Posterior cingulate gyrus (tissue), 11 donors: ENCODE data around the gene VPS51.

ENCODE experiments used
- DNase-seq, 10 donors: peaks; one replicate each; pipeline versions ENCODE4 v3.0.0 to v3.0.0-alpha.2; 2020 to 2021; ENCODE audit warnings: mixed read lengths in 3 of 10
- intact Hi-C: fragments of 100-400 bp; cut with DNase I; formaldehyde crosslinking; loops from one replicate; pipeline ENCODE4 v1.15.1; 2023

VPS51 gene

DNA sequence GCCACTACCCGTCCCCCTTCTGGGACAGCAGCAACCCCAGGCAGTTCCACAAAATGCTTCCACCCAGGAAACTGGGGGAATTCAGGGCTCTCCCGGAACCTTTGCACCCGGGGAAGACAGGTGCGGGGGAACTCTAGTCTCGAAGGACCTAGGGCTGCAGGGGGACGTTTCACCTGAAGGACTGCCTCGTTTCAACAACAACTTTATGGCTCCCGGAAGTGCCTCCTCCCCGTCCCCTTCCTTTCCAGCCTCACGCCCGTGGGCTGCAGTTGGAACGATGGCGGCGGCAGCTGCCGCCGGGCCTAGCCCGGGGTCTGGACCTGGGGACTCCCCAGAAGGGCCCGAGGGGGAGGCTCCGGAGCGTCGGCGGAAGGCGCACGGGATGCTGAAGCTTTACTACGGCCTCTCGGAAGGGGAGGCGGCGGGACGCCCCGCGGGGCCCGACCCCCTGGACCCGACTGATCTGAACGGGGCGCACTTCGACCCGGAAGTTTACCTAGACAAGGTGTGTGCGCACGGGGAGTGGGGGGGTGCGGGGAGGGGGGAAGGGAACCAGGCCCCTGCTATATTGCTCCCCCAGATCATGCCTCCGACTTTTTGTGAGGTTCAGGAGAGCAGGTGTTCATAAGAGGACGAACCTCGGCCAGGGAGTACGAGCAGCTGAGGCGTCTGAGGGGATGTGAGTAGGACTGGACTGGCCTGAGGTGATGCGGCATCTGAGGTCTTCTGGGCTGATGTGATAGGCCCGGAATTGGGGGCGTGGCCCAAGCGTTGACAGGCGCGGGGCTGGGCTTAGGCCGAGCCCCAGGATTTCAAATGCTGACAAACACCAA, at the start of gene VPS51:
Gene VPS51, plus strand, starts transcription at position 241 of the 833 bp plus-strand sequence. Its CDS starts 37 bp downstream, at position 278.
- intact Hi-C loops: loop anchor here (5.0 kb wide), 1 partner anchor 69 kb away; the partner anchor contains the start of gene SNX15
- DNase-seq: peak; percentile 79 to 98 (median 84)

DNA sequence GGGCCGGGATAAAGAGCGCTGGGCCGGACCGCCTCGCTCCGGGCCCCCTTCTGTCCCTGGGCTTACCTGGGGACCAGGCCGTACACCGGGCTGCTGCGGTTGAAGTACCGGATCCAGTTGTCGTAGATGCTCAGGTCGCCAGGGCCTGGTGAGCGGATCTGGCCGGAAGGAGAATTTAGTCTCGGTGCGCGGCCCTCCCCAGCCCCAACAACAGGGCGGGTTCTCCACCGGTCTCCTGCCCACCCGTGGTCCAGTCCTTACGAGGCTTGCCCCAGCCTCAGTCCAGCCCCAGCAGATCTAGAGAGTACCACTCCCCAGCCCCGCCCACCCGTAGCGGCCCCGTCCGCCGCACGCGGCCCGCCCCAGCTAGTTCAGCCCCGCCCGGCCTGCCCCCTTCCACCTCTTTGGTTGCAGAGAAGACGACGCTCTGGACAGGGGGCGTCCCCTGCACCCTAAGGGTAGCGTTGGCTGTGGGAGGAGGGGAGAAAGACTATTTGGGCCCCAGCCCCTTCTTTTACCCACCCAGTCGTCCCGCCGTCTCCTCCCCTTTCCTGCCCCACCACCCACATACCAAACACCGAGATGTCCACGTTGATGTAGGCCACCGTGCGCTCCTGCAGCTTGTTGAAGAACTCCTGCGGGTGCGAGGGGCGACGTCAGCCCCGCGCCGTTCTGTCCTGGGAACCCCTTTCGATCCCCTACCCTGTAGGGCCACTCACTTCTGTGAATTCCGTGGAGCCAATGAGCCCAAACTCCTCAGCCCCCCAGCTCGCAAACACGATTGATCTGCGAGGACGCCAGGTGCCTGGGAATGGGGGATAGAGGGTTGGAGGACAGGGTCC, 48.2 kb upstream of the VPS51 start:
- intact Hi-C loops: no loop called here
- no peak for DNase-seq

GRCh38 chr11:65051398-65051858, 44.6 kb upstream of the VPS51 start:
- intact Hi-C loops: no loop called here
- no peak for DNase-seq

DNA sequence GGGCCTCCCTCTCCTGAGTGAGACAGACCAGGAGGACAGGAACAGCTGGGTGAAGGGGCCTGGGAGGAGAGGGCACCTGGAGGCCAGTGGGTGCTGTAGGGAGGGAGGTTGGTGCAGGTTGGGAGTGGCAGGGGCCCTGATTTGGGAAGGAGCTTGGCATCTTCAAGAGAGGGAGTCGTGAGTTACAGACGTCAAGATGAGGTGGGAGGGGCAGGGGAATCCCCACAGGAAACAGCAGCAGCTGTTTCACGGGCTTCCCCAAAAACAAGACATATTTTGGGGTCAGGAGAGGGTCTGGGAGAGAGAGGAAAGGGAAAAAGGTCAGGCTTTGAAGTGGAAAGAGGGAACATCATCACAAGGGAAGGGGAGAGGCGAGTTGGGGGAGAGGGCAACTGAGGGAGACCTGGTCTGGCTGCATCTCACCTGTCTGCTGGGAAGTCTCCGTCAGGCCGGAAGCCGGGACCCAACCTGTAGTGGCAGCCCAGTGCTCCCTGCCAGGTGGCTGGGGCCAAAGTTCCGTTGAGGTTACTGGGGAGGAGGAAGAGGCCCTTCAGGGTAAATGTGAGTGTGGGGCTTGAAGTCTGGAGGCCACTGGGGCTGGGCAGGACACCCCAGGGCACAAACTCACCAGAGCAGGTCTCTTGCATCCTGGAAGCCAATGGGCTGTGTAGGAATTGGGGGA, 42.0 kb upstream of the VPS51 start:
- intact Hi-C loops: no loop called here
- no peak for DNase-seq

GRCh38 chr11:65055538-65055937, 40.5 kb upstream of the VPS51 start:
- no peak for DNase-seq
- intact Hi-C loops: no loop called here

DNA sequence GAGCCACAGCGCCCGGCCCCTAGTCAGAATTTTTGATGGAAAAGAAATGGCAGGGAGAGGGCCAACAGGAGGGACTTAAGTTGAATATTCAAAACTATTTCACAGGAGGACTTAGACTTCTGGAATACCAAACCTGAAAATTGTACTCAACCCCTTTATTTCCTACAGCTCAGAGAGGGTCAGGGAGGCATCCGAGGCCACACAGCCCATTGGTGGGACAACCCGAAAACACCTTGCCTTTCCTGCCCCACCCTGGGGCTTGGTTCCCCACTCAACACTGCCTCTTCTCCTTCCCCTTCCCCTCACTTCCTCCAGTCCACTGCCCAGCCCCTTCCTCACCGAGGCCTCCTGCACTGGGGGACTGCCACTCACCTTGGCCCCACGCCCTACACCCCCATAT, 39.0 kb upstream of the VPS51 start:
- DNase-seq: no peak
- intact Hi-C loops: no loop called here

GRCh38 chr11:65057526-65057925, 38.5 kb upstream of the VPS51 start:
- intact Hi-C loops: no loop called here

DNA sequence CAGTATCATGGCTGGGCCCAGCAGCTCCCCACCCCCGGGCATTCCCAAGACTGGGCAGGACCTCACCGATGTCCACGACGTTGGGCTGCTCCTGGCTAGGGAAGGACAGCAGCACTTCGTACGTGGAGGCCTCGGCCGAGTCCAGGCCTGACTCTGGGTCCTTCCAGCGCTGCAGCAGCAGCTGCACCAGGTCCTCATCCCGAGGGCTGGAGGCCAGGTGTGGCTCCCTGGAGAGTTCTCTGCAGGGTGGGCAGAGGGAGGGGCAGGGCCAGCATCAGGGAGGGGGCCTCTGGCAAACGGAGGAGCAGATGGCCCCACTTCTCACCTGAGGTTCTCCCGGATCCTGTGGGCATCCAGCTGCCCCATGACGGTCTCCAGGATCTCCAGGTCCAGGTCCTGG, 38.0 kb upstream of the VPS51 start:
- no peak for DNase-seq
- intact Hi-C loops: no loop called here

More at GRCh38 chr11:65057526-65057925, 38.5 kb upstream of the VPS51 start:
- no peak for DNase-seq

- intact Hi-C loops: no loop called here
- DNase-seq: no peak
Observed at GRCh38 chr11:65058419-65059054, 37.5 kb upstream of the VPS51 start, which contains the start of gene NAALADL1. Gene NAALADL1 (minus strand): TSS chr11:65058553. CDS start chr11:65058521, 32 bp downstream.

DNA sequence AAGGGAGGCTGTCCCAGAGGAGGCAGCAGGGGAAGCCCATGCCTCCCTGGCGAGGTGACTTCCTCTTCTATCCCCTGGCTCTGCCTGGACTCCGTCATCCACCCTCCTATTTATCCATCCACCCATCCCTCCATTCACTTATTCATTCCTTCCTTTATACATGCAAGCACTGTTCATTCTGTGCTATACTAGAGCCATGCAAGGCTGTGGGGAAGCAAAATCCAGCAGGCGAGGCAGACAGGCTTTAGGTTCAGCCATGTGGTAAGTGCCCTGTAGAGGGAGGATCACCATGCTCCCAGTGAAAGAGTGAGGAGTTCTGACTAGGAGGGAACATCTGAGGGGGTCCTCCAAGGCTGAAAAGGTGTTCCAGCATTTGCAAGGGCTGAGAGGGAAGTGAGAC, 36.5 kb upstream of the VPS51 start:
- intact Hi-C loops: no loop called here
- DNase-seq: no peak

GRCh38 chr11:65059959-65060824, 35.8 kb upstream of the VPS51 start:
- DNase-seq: no peak
- intact Hi-C loops: no loop called here

DNA sequence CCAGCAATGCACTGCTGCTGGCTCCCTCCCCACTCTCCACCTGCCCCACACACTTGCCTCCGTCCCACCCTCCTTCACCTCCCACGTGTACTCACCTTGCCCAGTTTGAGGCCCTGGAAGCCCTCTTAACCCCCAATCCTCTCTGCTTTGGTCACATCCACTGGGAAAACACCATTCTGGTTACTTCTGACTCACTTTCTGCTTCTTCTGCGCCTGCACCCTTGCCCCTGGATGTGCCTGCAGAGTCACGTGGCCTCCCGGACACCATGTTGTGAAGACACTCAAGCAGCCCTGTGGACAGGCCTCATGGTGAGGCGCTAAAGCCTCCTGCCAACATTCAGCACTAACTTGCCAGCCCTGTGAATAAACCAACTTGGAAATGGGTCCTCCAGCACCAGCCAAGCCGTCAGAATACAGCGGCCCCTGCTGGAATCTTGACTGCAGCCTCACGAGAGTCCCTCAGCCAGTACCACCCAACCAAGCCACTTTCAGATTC, 35.1 kb upstream of the VPS51 start:
- no peak for DNase-seq
- intact Hi-C loops: no loop called here

DNA sequence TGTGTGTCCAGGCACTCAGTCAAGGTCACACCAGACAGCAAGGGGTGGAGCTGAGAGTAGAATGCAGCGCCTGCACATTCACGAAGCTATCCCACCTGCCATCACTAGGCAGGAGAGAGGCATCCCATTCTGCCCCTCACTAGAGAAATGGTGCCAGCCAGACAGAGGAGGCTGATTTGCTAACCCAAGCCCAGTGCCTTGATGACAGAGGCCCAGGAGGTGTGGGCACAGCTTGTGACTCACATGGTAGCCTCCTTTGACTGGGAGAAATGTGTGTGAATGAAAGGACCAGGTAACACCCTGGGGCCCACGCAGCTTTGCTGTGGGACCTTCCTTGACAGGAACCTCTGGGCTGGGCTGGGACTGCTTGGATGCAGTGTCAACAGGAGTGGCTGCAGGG, 32.5 kb upstream of the VPS51 start:
- no peak for DNase-seq
- intact Hi-C loops: no loop called here

GRCh38 chr11:65064847-65065240, 31.2 kb upstream of the VPS51 start:
- intact Hi-C loops: no loop called here
- DNase-seq: no peak

GRCh38 chr11:65065851-65066250, 30.2 kb upstream of the VPS51 start:
- no peak for DNase-seq
- intact Hi-C loops: no loop called here

DNA sequence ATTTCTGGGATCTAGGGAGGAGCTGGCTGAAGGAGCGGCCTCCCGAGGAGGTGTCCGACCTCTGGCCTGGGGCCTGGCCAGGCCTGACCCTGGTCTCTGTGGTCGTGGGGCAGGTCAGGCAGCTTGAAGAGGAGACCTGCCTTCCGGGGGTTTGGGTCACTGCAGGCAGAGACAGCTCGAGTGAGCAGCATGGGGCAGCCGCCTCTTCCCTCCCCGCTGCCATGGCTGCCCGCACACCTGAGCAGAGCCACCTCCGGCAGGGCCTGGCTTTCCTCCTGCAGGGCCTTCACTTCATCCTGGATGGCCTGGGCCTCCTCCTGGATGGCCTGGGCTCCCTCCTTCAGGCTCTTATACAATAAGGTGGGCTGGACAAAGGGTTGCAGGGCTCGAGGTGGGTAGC, 29.7 kb upstream of the VPS51 start:
- DNase-seq: no peak
- intact Hi-C loops: no loop called here

DNA sequence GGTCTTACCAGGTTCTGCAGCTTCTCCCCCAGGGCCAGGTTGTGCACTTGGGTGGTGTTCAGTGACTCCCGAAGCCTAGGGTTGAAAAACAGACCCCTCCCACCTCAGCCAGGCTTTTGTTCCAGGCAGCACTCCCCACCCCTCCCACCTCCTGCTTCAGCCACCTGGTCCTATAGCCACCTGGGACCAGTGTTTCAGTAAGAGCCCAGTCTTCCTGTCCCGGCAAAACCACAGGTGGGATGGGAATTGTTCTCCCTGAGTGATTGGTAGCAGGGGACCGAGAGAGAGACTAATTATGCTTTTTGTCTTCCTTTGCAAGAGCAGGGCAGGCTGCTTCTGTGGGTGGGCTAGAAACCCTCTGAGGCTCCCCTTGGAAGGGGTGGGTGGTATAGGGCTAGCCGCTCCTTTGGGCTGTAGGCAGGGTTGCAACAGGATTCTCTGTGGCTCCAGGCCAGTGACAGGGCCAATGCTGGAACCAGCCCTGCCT, 29.2 kb upstream of the VPS51 start:
- DNase-seq: no peak
- intact Hi-C loops: no loop called here

DNA sequence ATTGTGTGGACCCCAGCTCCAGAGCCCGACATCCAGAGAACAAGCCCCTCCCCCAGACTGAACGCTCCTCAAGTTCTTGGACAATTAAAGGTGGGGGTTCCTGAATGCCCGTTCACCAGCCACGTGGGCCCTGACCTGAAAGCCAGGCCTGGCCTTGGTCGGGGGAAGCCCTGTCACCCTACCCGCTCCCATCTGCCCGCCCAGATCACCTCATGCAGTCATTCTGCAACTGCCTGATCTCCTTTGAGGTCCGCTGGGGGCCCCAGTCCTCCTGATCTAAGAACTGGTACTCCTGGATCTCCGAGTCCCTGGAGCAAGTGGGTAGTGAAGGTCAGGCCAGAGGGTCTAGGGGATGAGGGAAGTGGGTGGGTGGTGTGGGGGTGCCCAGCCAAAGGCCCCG, 28.6 kb upstream of the VPS51 start:
- intact Hi-C loops: no loop called here
- no peak for DNase-seq

DNA sequence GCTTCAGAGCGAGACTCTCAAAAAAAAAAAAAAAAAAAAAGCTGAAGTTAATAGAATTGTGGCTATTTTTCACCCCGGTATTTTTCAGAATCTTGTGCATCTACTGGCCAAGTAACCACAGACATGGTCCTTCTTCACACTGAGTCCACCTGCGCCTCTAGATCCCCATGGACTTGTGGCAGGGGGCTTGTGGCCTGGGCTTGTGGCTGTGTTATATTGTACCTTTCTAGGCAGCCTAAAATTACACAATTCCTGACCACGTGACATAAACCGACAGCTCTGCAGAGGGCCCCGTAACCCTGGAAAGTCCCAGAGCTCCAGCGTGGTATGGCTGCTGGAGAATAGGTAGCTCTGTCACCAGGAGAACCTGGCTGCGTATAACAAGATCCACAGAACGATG, 26.8 kb upstream of the VPS51 start:
- no peak for DNase-seq
- intact Hi-C loops: no loop called here
